GM18867 (cell line): ENCODE measurements around the gene RAB6A.
"Not testable (repeated sequence)": the region's sequence is repeated elsewhere in the genome, so short reads cannot be mapped to it uniquely, and the experiment has no call there.

ENCODE experiments used
- ATAC-seq: cut with Tn5 transposase; IDR thresholded peaks from one replicate; pipeline ENCODE4 v1.9.1; 2021; ENCODE audit warnings: mild to moderate bottlenecking, moderate library complexity; ENCODE audit not compliant: unreplicated experiment

The RAB6A gene

GRCh38 chr11:73729594-73730206 is 31.2 kb downstream of the RAB6A start:
- ATAC-seq = no peak

GRCh38 chr11:73728000-73728399 is 32.9 kb downstream of the RAB6A start:
- no peak for ATAC-seq

GRCh38 chr11:73726825-73727224 is 34.0 kb downstream of the RAB6A start:
- no peak for ATAC-seq

- ATAC-seq = no peak
Observed at GRCh38 chr11:73717136-73717535, 43.7 kb downstream of the RAB6A start.

GRCh38 chr11:73716153-73717056 is 44.5 kb downstream of the RAB6A start:
- no peak for ATAC-seq

GRCh38 chr11:73715541-73715940 is 45.3 kb downstream of the RAB6A start:
- no peak for ATAC-seq

DNA sequence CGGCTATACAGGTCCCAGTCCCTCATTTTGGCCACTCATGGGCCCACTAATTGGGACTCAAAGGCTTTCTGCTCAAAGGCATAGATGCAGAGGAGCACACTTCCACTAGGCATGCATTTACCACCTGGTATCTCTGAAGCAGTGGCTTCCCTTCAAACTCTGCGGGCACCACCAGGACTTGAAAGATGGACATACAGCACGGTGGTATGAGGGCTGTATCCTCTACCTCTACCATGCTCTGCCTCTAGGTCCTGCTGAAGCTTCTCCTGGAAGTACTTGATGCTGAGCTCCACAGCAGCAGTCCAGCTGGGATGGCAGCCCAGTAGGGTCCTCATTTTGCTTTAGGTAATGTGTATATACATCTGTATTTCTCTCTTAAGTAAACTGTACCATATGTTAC is 49.9 kb downstream of the RAB6A start:
- no peak for ATAC-seq

DNA sequence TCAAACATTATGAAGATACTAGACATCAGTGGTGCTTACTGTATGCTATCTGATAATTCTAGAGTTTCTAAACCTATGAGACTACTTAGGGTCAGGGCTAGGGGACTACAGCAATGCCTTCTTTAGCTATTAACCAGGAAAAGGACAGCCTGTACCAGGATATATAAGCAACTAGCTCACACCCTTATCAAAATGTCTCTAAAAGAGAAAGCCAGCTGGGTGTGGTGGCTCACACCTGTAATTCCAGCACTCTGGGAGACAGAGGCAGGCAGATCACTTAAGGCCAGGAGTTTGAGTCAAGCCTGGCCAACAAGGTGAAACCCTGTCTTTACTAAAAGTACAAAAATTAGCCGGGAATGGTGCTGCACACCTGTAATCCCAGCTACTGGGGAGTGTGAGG is 55.8 kb downstream of the RAB6A start:
- no peak for ATAC-seq

DNA sequence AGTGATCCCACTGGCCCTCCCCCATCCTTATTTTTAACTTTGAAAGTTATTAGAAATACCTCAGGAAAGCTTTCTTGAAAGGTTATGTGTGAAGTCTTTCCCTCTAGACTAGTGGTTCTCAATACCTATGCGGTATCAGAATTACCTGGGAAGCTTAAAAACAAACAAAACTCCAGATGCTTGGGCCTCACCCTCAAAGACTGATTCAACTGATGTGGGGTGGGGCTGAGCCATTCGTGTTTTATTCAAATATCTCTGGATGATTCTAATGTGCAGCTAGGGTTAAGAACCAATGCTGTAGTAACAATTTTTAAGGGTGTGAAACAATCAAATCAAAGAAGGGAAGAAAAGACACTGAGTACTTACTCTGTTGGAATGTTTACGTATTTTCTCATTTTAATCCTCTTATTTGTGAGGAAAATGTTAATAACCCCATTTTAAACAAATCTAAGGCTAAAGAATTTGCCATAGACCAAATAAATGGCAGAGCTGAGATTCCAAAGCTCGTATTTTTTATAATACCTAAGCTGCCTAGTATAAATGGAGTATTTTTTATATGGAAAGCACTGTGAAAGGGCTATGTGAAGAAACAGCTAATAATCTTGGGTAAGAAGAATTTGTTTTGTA is 66.9 kb downstream of the RAB6A start:
- ATAC-seq = no peak

DNA sequence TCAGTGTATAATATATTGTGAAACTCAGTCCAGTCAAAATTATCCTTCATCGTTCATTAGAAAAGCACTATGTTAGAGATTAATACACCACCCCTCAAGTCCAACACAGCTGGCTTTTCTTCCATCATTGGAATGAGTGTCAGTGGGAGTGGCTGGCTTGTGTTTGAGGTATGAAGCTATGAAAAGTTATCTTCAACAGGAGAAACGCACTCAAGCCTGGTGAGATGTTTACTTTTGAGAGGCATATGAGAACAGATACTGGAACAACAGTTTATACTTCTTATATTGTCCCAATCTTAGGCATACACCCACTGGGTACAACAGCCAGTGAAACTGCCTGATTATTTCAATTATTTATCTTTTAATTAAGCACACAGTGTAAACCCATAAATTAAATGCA is 80.2 kb downstream of the RAB6A start:
- no peak for ATAC-seq

- ATAC-seq = not testable (repeated sequence)
Observed at GRCh38 chr11:73676552-73676951, 84.3 kb downstream of the RAB6A start.

GRCh38 chr11:73671701-73672100 is 89.2 kb downstream of the RAB6A start:
- no peak for ATAC-seq

GRCh38 chr11:73670808-73671207 is 90.1 kb downstream of the RAB6A start:
- ATAC-seq = no peak

DNA sequence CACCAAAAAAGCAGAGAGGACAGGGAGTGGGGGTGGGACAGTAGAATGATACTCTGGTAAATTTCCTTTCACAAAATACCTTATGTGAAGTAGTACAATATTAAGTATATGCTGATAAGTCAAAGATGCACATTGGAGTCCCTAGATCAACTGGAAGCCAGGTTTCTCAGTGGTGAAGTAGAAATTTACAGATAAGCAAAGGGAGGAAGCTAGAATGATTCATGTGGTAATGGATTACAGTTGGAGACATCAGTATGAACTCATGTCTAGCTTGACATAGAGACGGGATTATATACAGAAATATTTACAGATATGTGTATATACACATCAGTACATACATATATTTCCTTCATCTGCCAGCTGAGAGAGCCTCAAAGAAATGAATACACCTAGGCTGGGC is 93.0 kb downstream of the RAB6A start:
- no peak for ATAC-seq

- no peak for ATAC-seq
Observed at GRCh38 chr11:73664877-73665276, 96.0 kb downstream of the RAB6A start.

- ATAC-seq = no peak
Observed at GRCh38 chr11:73663604-73664495, 97.0 kb downstream of the RAB6A start.

- ATAC-seq = no peak
Observed at GRCh38 chr11:73662445-73663157, 98.3 kb downstream of the RAB6A start.

GRCh38 chr11:73661035-73661628 is 99.7 kb downstream of the RAB6A start:
- no peak for ATAC-seq

- ATAC-seq = no peak
Observed at GRCh38 chr11:73660497-73661034, 100.3 kb downstream of the RAB6A start.

DNA sequence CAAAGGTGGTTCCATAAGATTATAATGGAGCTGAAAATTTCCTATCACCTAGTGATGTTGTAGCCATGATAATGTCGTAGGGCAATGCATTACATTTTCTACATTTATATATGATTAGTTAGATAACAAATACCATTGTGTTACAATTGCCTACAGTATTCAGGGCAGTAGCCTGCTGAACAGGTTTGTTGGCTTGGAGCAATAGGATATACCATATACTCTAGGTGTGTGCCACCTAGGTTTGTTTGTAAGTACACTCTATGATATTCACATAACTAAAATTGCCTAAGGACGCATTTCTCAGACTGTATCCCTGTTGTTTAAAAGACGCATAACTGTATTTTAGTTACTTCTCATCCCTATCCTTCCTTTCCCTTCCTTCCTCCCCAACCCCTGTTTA is 100.9 kb downstream of the RAB6A start:
- no peak for ATAC-seq
